Hepatocyte (in vitro differentiated cells): Measurements from ENCODE around the gene GFM2. TPM values are rescaled to one million over a fixed set of nuclear protein-coding genes. Genes with fewer than 3 reads are reported as not detected.

Source experiments
- DNase-seq: peaks from one replicate; pipeline ENCODE4 v3.0.0-alpha.2; 2016; ENCODE audit warnings: low spot score
- H2AFZ ChIP-seq: fragments of 200-600 bp; sonication (generic); 2 replicates; pipeline ENCODE4 v1.6.0; 2016; ENCODE audit warnings: antibody characterized with exemption, mild to moderate bottlenecking
- H3K27ac ChIP-seq: fragments of 200-600 bp; sonication (generic); 2 replicates; pipeline ENCODE4 v1.5.1; 2016; ENCODE audit warnings: mild to moderate bottlenecking
- H3K27me3 ChIP-seq: fragments of 200-600 bp; sonication (generic); 2 replicates; pipeline ENCODE4 v1.6.1; 2016
- H3K36me3 ChIP-seq: fragments of 200-600 bp; sonication (generic); replicated peaks from 2 replicates; pipeline ENCODE4 v1.5.1; 2016; ENCODE audit warnings: low read depth; ENCODE audit not compliant: insufficient read depth
- H3K4me1 ChIP-seq: fragments of 200-600 bp; sonication (generic); 2 replicates; pipeline ENCODE4 v1.5.1; 2016; ENCODE audit warnings: mild to moderate bottlenecking, moderate library complexity; ENCODE audit not compliant: insufficient read depth
- H3K4me2 ChIP-seq: fragments of 200-600 bp; sonication (generic); 2 replicates; pipeline ENCODE4 v1.6.0; 2016
- H3K4me3 ChIP-seq: fragments of 200-600 bp; sonication (generic); 2 replicates; pipeline ENCODE4 v1.5.1; 2016; ENCODE audit warnings: mild to moderate bottlenecking
- H3K79me2 ChIP-seq: fragments of 200-600 bp; sonication (generic); 2 replicates; pipeline ENCODE4 v1.6.0; 2017; ENCODE audit warnings: mild to moderate bottlenecking
- H3K9me2 ChIP-seq: fragments of 200-600 bp; sonication (generic); replicated peaks from 2 replicates; pipeline ENCODE4 v1.6.0; 2017; ENCODE audit warnings: mild to moderate bottlenecking; ENCODE audit not compliant: insufficient read depth
- H3K9me3 ChIP-seq: fragments of 200-600 bp; sonication (generic); 2 replicates; pipeline ENCODE4 v1.5.1; 2016; ENCODE audit warnings: low read depth, mild to moderate bottlenecking
- H4K20me1 ChIP-seq: fragments of 200-600 bp; sonication (generic); 2 replicates; pipeline ENCODE4 v1.6.0; 2016; ENCODE audit warnings: mild to moderate bottlenecking; ENCODE audit not compliant: insufficient read depth, poor library complexity, severe bottlenecking
- EZH2 ChIP-seq: fragments of 200-600 bp; sonication (generic); IDR thresholded peaks from 2 replicates; pipeline ENCODE4 v1.6.1; 2016; ENCODE audit warnings: antibody characterized with exemption, mild to moderate bottlenecking, borderline replicate concordance
- EZH2phosphoT487 ChIP-seq: fragments of 200-600 bp; sonication (generic); IDR thresholded peaks from one replicate; pipeline ENCODE4 v1.6.1; 2018; ENCODE audit warnings: antibody characterized with exemption, mild to moderate bottlenecking, low read depth, moderate library complexity; ENCODE audit not compliant: unreplicated experiment, severe bottlenecking
- WGBS: methylation state at CpG from one replicate; pipeline ENCODE4 v1.1.6; 2016; ENCODE audit warnings: low lambda C conversion rate; ENCODE audit errors: missing lambda C conversion rate; 5-methylcytosine and 5-hydroxymethylcytosine counted together
- polyA plus RNA-seq: library from polyadenylated mRNA; unstranded; fragments of >200 nt; fragmentation: Nextera tagmentation; extraction: Ambion mirVana; gene quantifications from 2 replicates; pipeline ENCODE4 v1.2.1, GENCODE V29; 2016
- total RNA-seq: library from RNA; depleted of rRNA; stranded (reverse); fragments of >200 nt; gene quantifications from 2 replicates; pipeline ENCODE4 v1.2.3, GENCODE V29; 2014
- TF ChIP-seq, protein P1 (sequence below): fragments of 200-600 bp; sonication (generic); IDR thresholded peaks from 2 replicates; pipeline ENCODE4 v1.5.1; 2016; ENCODE audit warnings: antibody characterized with exemption, mild to moderate bottlenecking; ENCODE audit not compliant: poor library complexity

Gene GFM2
- total and polyA plus RNA-seq, 2 experiments from 2014 or later, result 15.8 to 44.8 TPM

DNA sequence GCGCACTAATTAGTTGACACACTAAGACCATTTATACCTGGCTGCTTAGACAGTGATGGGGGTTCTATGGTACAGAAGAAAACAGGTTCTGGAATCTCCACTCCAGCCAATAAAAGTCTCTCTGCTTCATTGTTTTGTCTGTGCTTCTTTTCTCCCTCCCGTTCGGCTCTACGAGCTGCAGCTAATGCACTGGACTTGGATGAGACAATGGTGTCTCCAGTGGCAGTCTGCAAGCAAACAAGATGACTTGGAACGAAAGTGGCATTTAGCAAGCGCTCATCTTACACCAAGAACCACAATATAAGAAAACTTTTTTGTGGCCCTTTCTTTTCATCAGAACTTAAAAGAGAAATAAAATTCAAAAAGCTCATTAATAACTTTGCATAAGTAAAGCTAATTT is 30.2 kb downstream of the GFM2 start:
- Histone ChIP-seq H4K20me1 (no peaks in the 10 kb centered on the region), H3K27me3 (no peaks in the 10 kb centered on the region), H3K27ac (no peak overlapping the region), H3K9me2 (no peaks in the 10 kb centered on the region), H3K79me2 (no peaks in the 10 kb centered on the region), H3K4me3 (no peak overlapping the region), H2AFZ (no peak overlapping the region), H3K36me3 (no peaks in the 10 kb centered on the region), H3K4me1 (no peaks in the 10 kb centered on the region), H3K9me3 (no peaks in the 10 kb centered on the region), H3K4me2 (no peak overlapping the region)
- no peak for DNase-seq
- TF ChIP-seq EZH2phosphoT487, result no peak
- 79% methylated on average over 6 of the region's 6 CpGs for WGBS

DNA sequence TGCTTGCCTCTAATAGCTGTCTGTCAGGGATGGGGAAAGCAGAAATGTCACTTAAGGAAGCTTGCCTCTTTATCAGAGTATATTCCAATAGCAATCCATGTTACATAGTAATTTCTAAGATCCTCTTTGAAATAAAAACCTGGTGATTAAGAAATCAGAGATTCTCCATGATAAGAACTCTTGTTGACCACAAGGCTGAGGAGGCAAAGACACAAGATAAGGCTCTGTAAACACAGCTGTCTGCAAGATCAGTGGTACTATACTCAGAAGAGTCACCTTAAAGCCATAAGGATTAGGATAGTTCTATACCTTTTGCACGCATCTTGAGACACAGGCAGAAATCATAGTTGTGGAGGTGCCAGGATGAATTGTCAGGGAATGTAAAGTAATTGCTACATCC is 41.6 kb downstream of the GFM2 start:
- H3K4me2 ChIP-seq, result no peak overlapping the region
- no peak for TF ChIP-seq EZH2
- no peak for TF ChIP-seq EZH2phosphoT487
- TF ChIP-seq, protein P1, sequence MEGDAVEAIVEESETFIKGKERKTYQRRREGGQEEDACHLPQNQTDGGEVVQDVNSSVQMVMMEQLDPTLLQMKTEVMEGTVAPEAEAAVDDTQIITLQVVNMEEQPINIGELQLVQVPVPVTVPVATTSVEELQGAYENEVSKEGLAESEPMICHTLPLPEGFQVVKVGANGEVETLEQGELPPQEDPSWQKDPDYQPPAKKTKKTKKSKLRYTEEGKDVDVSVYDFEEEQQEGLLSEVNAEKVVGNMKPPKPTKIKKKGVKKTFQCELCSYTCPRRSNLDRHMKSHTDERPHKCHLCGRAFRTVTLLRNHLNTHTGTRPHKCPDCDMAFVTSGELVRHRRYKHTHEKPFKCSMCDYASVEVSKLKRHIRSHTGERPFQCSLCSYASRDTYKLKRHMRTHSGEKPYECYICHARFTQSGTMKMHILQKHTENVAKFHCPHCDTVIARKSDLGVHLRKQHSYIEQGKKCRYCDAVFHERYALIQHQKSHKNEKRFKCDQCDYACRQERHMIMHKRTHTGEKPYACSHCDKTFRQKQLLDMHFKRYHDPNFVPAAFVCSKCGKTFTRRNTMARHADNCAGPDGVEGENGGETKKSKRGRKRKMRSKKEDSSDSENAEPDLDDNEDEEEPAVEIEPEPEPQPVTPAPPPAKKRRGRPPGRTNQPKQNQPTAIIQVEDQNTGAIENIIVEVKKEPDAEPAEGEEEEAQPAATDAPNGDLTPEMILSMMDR, result no peak
- H3K9me3 ChIP-seq, result no peaks in the 10 kb centered on the region
- H2AFZ ChIP-seq, result no peak overlapping the region
- no peaks in the 10 kb centered on the region for H3K4me1 ChIP-seq
- H3K27me3 ChIP-seq, result no peaks in the 10 kb centered on the region
- 65% methylated on average over 1 of the region's 1 CpG for WGBS
- H3K27ac ChIP-seq, result no peak overlapping the region
- H3K4me3 ChIP-seq, result no peak overlapping the region
- H3K9me2 ChIP-seq, result no peaks in the 10 kb centered on the region
- no peaks in the 10 kb centered on the region for H3K79me2 ChIP-seq
- H3K36me3 ChIP-seq, result no peaks in the 10 kb centered on the region
- DNase-seq, result no peak
- H4K20me1 ChIP-seq, result no peaks in the 10 kb centered on the region

DNA sequence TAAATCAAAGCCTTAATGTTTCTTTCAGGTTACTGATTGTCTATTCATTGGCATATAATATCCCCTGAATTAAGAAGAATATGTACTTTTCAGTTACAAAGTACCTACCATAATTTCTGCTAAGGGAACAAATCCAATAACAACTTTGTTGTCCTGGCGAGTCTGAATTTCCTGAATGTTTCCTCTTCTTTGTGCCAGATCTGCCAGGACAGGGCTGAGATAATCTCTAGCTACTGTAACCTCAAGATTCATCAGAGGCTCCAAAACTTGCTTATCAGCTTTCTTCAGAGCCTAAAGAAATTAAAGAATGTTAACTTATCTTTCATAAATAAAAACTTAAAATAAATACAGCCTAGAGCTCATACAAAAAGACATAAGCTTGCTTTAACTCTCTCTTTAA is 44.6 kb downstream of the GFM2 start:
- Histone ChIP-seq H4K20me1 (no peaks in the 10 kb centered on the region), H3K9me2 (no peaks in the 10 kb centered on the region), H3K79me2 (no peaks in the 10 kb centered on the region), H3K36me3 (no peaks in the 10 kb centered on the region), H3K27me3 (no peaks in the 10 kb centered on the region), H3K4me3 (no peak overlapping the region), H2AFZ (no peak overlapping the region), H3K27ac (no peak overlapping the region), H3K9me3 (no peaks in the 10 kb centered on the region), H3K4me2 (no peak overlapping the region), H3K4me1 (no peaks in the 10 kb centered on the region)
- no peak for DNase-seq
- TF ChIP-seq, protein P1, result no peak
- TF ChIP-seq EZH2phosphoT487 (no peak), EZH2 (no peak)
- WGBS, result 83% methylated on average over 1 of the region's 1 CpG

DNA sequence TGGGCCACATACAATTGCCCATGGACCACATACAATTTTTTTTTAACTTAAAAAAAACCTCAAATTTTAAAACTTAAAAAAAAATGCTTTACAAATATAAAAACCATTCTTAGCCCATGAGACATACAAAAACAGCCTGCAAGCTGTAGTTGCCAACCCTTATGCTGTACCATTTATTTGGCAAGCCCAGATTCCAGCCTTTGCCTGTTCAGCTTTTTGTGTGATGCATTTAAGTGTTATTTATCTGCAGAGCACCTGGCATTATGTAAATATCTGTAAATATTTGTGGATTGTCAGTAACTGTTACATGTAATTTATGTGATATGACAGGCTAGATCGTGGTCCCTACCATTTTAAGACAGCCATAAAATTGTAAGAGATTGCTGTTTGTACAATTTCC is 49.3 kb downstream of the GFM2 start:
- no peaks in the 10 kb centered on the region for H3K4me1 ChIP-seq
- H4K20me1 ChIP-seq, result no peaks in the 10 kb centered on the region
- WGBS, result 67% methylated on average over 1 of the region's 1 CpG
- no peaks in the 10 kb centered on the region for H3K27me3 ChIP-seq
- no peak overlapping the region for H3K27ac ChIP-seq
- H3K9me2 ChIP-seq, result no peaks in the 10 kb centered on the region
- H2AFZ ChIP-seq, result no peak overlapping the region
- no peaks in the 10 kb centered on the region for H3K79me2 ChIP-seq
- TF ChIP-seq EZH2phosphoT487 (no peak), EZH2 (no peak)
- TF ChIP-seq, protein P1, result no peak
- H3K4me3 ChIP-seq, result no peak overlapping the region
- no peak for DNase-seq
- no peaks in the 10 kb centered on the region for H3K9me3 ChIP-seq
- H3K36me3 ChIP-seq, result no peaks in the 10 kb centered on the region
- H3K4me2 ChIP-seq, result no peak overlapping the region
